Osteoblast (primary cell): ENCODE measurements around the gene OVCH1. TPM values are rescaled to one million over a fixed set of nuclear protein-coding genes. Genes with fewer than 3 reads are reported as not detected.

ENCODE experiments used
- DNase-seq: peaks from one replicate; pipeline ENCODE4 v3.0.0; 2011; ENCODE audit warnings: low spot score, mixed read lengths; ENCODE audit not compliant: insufficient read length; ENCODE audit errors: missing footprints
- H2AFZ ChIP-seq: 2 replicates; pipeline ENCODE4 v1.6.0; 2011; ENCODE audit warnings: mild to moderate bottlenecking, low read length
- H3K27ac ChIP-seq: 2 replicates; pipeline ENCODE4 v1.5.1; 2011; ENCODE audit warnings: mild to moderate bottlenecking, low read depth, low read length, moderate library complexity
- H3K27me3 ChIP-seq: 2 replicates; pipeline ENCODE4 v1.6.0; 2012; ENCODE audit warnings: mild to moderate bottlenecking, control low read depth, inconsistent platforms, low read length, moderate library complexity; ENCODE audit not compliant: insufficient read depth
- H3K36me3 ChIP-seq: 2 replicates; pipeline ENCODE4 v1.5.1; 2011; ENCODE audit warnings: mild to moderate bottlenecking, low read length, control low read depth, moderate library complexity; ENCODE audit not compliant: insufficient read depth
- H3K4me1 ChIP-seq: 2 replicates; pipeline ENCODE4 v1.5.1; 2011; ENCODE audit warnings: mild to moderate bottlenecking, low read length, control low read depth, moderate library complexity; ENCODE audit not compliant: insufficient read depth
- H3K4me2 ChIP-seq: 2 replicates; pipeline ENCODE4 v1.6.0; 2011; ENCODE audit warnings: mild to moderate bottlenecking, low read length; ENCODE audit not compliant: insufficient read depth
- H3K4me3 ChIP-seq: fragments of 200-600 bp; sonication (generic); 3 replicates; pipeline ENCODE4 v1.5.1; 2012; ENCODE audit warnings: mild to moderate bottlenecking, low read length, inconsistent platforms; ENCODE audit not compliant: insufficient read depth
- H3K79me2 ChIP-seq: 2 replicates; pipeline ENCODE4 v1.6.0; 2012; ENCODE audit warnings: mild to moderate bottlenecking, low read length, control low read depth, inconsistent platforms; ENCODE audit not compliant: insufficient read depth
- H3K9me3 ChIP-seq: 2 replicates; pipeline ENCODE4 v1.5.1; 2011; ENCODE audit warnings: low read depth, low read length, control low read depth
- H4K20me1 ChIP-seq: 2 replicates; pipeline ENCODE4 v1.6.0; 2012; ENCODE audit warnings: mild to moderate bottlenecking, low read length, control low read depth; ENCODE audit not compliant: insufficient read depth
- CTCF ChIP-seq: IDR thresholded peaks from 2 replicates; pipeline ENCODE4 v1.5.1; 2011; ENCODE audit warnings: mild to moderate bottlenecking, low read depth, low read length, moderate library complexity; ENCODE audit errors: extremely low read depth
- total RNA-seq: library from RNA; depleted of rRNA; stranded (reverse); fragments of >200 nt; gene quantifications from 2 replicates; pipeline ENCODE4 v1.2.3, GENCODE V29; 2012

OVCH1 gene
- total RNA-seq, 1 donor, result under 0.01 TPM

DNA sequence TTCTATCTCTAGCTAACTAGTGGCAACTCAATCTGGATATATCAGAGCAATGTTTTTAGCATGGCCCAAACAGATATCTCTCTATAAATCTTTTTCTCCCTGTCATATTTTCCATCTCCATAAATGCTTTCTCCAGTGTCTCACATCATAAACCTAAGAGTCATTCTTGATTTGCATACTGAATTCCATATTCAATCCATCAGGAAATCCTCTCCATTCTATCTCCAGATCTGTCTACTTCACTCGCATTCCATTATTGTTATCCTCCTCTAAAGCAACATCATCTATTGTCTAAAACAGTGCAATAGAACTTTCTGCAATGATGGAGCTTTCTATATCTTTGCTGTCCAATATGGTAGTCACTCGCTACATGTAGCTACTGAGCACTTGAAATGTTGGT lies 71.0 kb downstream of the OVCH1 start:
- H3K36me3 ChIP-seq, result no peaks in the 10 kb centered on the region
- H4K20me1 ChIP-seq, result no peaks in the 10 kb centered on the region
- H3K9me3 ChIP-seq, result no peaks in the 10 kb centered on the region
- DNase-seq, result no peak
- no peaks in the 10 kb centered on the region for H3K79me2 ChIP-seq
- no peak overlapping the region for H3K4me2 ChIP-seq
- H3K27ac ChIP-seq, result no peak overlapping the region
- no peaks in the 10 kb centered on the region for H3K4me1 ChIP-seq
- no peaks in the 10 kb centered on the region for H3K27me3 ChIP-seq
- H3K4me3 ChIP-seq, result no peak overlapping the region
- no peak overlapping the region for H2AFZ ChIP-seq
- TF ChIP-seq CTCF, result no peak

GRCh38 chr12:29425722-29426121 lies 71.8 kb downstream of the OVCH1 start:
- H2AFZ ChIP-seq, result no peak overlapping the region
- H3K9me3 ChIP-seq, result no peaks in the 10 kb centered on the region
- no peak for DNase-seq
- H3K27me3 ChIP-seq, result no peaks in the 10 kb centered on the region
- no peaks in the 10 kb centered on the region for H3K79me2 ChIP-seq
- H3K4me1 ChIP-seq, result no peaks in the 10 kb centered on the region
- H3K4me2 ChIP-seq, result no peak overlapping the region
- H3K4me3 ChIP-seq, result no peak overlapping the region
- no peaks in the 10 kb centered on the region for H4K20me1 ChIP-seq
- TF ChIP-seq CTCF, result no peak
- no peaks in the 10 kb centered on the region for H3K36me3 ChIP-seq
- H3K27ac ChIP-seq, result no peak overlapping the region

DNA sequence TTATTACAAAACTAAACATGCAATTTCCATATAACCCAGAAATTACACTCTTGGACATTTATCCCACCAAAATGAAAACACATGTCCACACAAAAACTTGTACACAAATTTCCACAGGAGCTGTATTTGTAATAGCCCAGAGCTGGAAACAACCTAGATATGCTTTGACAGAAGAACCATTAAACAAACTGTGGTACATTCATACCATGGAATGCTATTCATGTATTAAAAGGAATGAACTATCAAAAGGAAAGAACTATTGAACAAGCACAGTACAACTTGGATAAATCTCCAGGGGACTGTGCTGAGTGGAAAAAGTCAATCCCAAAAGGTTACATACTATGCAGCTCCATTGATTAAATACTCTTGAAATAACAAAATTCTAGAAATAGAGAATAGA lies 80.7 kb downstream of the OVCH1 start:
- H3K4me3 ChIP-seq, result no peak overlapping the region
- no peak overlapping the region for H3K4me2 ChIP-seq
- H3K4me1 ChIP-seq, result no peaks in the 10 kb centered on the region
- H3K79me2 ChIP-seq, result no peaks in the 10 kb centered on the region
- H3K27me3 ChIP-seq, result no peaks in the 10 kb centered on the region
- no peaks in the 10 kb centered on the region for H3K36me3 ChIP-seq
- no peak overlapping the region for H3K27ac ChIP-seq
- DNase-seq, result no peak
- H4K20me1 ChIP-seq, result no peaks in the 10 kb centered on the region
- no peak overlapping the region for H2AFZ ChIP-seq
- H3K9me3 ChIP-seq, result no peaks in the 10 kb centered on the region
- no peak for TF ChIP-seq CTCF

DNA sequence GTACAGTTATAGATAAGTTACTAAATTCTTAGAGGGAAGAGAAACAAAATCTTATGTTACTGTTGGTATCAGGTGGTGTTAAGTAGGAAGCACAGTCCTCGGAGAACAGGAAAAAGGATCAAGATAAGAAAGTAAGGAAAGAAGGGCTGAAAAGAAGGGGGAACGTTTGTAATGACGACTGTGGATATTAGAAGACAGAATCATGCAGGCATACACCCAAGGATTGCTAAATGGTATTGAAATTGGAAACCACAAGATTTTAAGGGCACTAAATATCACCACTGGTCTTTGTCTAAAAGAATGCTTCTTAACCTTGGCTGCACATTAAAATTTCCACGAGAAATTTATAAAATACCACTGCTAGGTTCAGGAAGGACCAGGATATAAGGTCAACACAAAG lies 82.4 kb downstream of the OVCH1 start:
- H3K36me3 ChIP-seq, result no peaks in the 10 kb centered on the region
- TF ChIP-seq CTCF, result no peak
- H3K4me3 ChIP-seq, result no peak overlapping the region
- H3K27me3 ChIP-seq, result no peaks in the 10 kb centered on the region
- H3K79me2 ChIP-seq, result no peaks in the 10 kb centered on the region
- H3K4me2 ChIP-seq, result no peak overlapping the region
- H2AFZ ChIP-seq, result no peak overlapping the region
- H3K27ac ChIP-seq, result no peak overlapping the region
- H3K9me3 ChIP-seq, result no peaks in the 10 kb centered on the region
- no peaks in the 10 kb centered on the region for H4K20me1 ChIP-seq
- no peak for DNase-seq
- H3K4me1 ChIP-seq, result no peaks in the 10 kb centered on the region
